PC-3 (cell line): ENCODE results near the gene ATXN10.

Experiments used
- CTCF ChIP-seq: fragments of 300-600 bp; sonication (generic); conservative IDR thresholded peaks from 2 replicates; pipeline ENCODE4 v1.5.1; 2017; ENCODE audit warnings: antibody characterized with exemption, low read depth, mild to moderate bottlenecking, low read length
- EZH2 ChIP-seq: fragments of 300-600 bp; sonication (generic); IDR thresholded peaks from one replicate; pipeline ENCODE4 v1.6.1; 2017; ENCODE audit warnings: antibody characterized with exemption, mild to moderate bottlenecking, low read length; ENCODE audit not compliant: unreplicated experiment

GRCh38 chr22:45866126-45866645 lies 194.6 kb downstream of the ATXN10 start:
- TF ChIP-seq CTCF (no peak), EZH2 (no peak)
